HG02623 (cell line): Measurements from ENCODE around the gene AKAP8L.

Experiments
- ATAC-seq: cut with Tn5 transposase; IDR thresholded peaks from one replicate; pipeline ENCODE4 v1.9.1; 2021; ENCODE audit warnings: moderate library complexity; ENCODE audit not compliant: unreplicated experiment

Gene AKAP8L

DNA sequence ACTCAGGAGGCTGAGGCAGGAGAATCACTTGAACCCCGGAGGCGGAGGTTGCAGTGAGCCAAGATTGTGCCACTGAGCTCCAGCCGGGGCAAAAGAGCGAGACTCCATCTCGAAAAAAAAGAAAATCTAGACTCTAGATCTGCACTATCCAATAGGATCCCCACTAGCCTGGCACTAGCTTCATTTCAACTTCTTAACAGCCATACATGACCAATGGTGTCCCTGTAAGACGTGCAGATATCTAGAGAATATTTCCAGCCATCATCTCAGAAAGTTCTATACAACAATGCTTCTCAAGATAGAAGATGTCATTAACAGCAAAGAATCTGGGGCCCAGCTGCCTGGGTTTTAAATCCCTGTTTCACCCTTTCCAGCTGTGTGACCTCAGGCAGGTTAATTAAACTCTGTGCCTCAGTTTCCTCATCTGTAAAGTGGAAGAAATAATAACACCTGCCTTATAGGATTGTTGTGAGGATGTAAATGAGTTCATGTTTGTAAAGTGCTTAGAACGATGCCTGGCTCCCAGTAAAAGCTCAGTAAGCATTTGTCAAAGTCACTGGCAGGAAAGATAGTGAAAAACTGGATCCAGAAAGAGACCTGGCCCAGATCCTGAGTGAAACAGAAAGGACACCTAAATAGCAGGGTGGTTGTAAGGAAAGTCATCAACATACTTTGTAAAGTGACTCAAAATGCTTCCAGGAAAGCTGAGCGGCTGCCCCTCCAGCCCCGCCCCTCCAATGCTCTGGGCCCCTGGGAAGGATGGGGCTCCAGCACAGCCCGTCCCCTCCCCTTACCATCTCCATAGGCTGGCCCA, 17.4 kb upstream of the AKAP8L start:
- no peak for ATAC-seq

DNA sequence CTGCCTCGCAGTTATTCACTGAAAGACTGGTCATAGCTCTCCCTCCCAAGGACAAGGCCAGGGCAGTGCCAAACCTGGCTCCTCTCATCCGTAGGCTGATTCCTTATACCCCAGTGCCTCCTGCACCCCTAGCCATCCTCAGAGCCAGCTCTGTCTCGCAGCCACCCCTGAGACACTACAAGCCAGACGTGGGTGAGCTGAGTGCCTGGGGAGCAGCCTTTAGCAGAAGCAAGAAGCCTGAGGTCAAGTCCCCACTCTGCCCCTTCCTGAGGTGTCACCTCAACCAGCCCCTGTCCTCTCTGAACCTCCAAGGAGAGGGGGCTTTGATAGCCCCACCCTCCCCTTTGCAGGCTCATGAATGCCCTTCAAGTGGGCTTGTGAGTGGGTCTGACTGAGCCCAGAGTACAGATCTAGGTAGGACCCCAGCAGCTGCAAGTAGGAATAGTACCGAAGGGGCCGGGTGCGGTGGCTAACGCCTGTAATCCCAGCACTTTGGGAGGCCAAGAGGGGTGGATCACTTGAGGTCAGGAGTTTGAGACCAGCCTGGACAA, 14.8 kb upstream of the AKAP8L start:
- no peak for ATAC-seq

DNA sequence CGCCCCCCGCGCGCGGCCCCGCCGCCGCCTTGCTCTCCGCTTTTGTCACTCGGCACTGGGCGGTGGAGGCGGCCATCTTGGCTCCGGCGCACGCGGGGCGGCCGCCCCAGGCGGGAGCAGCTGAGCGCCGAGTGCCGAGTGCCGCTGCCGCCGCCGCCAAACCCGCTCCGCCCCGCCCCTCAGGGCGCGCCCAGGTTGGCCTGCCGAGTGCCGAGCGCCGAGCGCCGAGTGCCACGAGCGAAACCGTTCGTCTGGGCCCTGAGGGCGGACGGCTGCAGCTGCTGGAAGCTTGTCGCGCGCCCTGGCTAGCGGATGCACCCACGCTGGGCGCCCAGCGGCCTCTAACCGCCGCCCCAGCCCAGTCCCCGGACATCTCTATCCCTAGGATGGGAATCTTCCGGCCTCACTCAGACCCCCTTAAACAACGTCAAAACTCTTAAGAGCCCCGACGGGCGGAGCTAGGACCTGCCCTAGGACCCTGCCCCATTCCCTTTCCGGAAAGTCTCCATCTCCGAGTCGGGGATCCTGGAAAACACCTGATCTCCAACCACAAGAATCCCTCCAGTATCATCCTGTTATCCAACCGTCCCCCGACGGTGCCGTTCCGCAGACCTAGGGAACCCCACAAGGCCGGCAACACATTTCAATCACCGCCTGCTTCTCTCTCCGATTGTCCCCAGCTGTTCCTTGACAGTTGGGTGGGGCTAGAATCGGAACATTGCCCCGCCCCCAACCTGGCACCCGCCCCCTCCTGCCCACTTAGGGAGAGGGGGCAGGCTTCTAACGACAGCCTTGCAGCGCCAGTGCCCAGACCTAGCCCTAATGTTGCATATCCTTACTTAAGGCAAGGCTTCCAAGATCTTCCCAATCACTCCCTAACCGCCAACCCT, 14.1 kb upstream of the AKAP8L start:
- peak; percentile 65 for ATAC-seq

DNA sequence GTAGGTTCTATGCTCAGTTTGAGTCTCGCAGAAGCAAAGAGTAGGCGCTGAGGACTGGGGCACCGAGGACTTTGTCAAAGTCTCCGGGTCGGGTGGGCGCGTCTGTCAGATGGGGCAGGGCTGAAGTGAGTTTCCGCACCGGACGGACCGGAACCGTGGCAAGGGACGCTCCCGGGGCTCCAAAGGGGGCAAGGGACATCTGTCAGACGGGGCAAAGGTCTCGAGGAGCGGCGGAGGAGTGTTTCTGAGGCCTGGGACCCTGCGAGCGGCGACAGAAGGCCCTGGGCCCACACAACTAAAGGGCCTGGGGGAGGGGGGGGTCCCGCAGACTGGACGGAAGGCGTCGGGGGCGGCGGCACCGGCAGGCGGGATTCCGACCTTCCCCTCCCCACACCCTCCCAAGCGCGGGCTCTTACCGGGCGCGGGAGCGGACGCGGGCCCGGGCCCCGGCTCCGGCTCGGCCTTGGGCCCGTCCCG, 13.3 kb upstream of the AKAP8L start:
- ATAC-seq = no peak

DNA sequence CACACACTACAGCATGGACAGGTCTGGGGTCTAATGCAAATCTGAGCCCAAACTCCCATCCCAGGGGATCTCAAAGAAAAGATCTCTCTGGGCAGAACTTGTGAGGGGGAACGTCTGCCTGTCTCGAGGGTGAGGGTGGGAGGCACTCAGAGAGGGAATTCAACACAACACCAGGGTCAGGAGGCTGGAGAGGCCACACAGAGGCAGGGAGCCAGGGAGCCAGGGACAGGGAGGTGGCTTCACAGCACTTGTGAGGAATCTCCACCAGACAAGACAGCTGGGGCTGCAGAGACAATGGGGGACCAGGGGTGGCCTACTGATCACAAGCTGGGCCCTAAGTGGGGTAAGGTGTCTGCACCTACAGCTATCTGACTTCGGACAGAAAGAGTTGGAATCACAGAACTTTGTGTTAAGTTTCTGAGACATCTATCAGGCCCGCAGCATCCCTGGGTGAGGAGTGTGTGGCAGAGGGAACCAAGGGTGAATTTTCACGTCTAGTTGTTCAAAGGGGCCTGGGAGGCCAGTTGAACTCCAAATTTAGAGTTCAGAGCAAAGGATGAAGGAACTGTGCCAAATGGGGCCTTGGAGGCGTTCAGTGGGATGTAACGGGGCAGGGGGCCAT, 12.7 kb upstream of the AKAP8L start:
- ATAC-seq = no peak

DNA sequence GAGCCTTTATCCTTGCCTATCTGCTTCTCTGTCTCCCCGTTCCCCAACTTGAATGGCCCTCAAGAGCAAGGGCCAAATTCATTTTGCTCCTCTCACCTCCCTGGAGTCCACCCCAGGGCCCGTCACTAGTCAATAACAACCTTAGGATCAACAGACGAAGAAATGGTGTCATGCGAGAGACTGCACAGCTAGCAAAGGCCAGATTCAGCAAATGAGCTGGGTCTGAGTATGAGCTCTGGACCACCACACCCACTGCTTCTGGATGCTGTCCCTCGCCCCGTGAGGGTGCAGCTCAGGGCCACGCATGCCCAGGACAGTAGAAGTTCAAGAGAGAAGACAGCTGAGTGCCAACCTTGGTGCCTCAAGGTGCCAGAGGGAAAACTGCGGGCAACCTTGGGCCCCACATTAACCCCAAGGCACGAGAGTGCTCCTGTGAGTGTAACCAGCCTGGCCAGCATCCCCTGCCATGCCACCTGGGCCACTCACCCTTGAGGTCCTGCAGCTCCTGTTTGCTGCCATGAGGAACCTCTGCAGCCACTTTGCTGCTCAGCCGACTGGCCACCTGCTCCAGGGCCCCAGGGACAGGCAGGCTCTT, 11.8 kb upstream of the AKAP8L start:
- ATAC-seq = no peak

DNA sequence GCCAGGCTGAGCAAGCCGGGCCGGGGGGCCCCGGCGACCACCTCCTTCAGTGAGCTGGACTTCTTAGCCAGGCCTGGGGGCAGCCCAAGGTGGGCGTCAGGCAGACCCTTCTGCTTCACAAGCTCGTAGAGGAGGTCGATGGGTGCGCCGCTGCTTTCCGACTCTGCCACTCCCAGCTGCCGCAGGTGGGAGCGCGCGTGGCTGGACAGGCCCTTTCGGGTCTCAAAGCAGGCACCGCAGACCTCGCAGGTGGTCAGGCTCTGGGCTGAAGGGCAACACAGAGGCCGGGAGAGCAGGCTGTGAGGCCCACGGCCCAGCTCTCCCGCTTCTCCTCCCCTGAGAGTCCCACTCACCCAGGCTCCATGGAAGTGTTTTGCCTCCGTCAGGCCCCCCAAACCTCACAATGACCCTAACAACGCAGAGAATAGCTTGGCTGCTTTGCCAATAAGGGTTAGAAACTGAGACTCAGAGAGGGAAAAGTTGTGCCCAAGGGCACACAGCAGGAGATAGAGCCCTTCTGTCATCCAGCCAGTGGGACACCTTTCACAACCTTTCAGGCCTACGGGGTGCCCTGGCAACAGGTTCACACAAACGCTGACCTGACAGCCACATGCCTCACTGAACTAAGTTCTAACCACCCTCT, 11.2 kb upstream of the AKAP8L start:
- no peak for ATAC-seq

DNA sequence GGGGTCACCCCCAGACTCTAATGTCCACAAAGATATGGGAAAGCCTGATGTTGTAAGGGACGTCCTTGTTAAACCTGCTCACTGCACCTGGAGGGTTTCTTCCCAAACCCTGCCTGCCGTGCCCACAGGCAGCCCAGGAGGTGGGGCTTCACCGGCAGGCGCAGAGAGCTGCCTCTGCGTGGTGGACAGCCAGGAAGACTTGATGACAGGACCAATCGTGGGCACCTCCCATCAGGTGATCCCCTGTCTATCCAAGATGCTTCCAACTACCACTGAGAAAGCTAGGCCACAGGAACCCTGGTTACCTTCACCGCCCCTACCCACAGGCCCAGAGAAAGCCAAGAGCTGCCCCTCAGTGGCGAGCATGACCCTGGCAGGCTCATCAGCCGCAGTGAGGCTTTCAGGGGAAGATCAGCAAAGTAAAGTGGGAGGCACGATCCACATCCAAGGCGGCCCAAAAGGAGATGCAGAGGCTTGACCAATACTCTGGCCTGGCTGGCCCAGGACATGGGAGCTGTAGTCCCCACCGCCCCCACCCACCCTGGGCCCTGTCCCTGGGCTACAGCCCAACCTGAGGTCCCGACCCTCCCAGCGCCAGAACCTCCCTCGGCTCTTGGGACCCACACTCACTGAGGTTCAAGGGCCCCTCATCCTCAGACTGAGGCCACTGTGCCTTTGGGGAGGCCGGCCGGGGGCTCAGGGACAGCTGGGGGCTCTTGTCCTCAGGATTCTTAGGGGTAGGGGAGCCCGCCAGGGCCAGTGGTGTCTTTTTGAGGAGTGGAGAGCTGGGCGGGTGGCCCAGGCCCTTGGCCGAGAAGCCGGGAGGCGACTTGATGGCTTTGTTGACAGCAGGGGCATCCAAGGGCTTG, 10.4 kb upstream of the AKAP8L start:
- no peak for ATAC-seq

DNA sequence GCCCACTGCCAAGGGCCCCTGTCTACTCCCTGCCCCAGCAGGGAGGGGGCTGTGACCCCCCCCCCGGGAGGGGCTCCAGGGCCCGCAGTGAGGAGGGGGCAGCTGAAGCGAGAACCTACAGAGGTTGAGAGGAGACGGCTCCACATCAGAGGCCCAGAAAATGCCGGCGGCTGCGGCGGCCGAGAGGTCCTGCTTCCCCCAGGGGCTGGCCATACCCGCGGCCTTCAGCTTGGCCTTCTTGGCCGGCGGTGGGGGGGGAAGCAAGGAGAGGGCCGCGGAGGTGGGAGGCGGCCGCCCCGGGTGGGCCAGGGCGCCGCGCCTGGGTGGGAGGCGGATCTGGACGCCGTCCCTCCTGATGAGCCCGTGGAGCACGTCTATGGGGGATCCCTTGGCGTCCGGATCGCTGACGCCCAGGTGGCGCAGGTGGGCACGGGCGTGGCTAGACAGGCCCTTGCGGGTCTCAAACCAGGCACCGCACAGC, 9.2 kb upstream of the AKAP8L start:
- no peak for ATAC-seq

DNA sequence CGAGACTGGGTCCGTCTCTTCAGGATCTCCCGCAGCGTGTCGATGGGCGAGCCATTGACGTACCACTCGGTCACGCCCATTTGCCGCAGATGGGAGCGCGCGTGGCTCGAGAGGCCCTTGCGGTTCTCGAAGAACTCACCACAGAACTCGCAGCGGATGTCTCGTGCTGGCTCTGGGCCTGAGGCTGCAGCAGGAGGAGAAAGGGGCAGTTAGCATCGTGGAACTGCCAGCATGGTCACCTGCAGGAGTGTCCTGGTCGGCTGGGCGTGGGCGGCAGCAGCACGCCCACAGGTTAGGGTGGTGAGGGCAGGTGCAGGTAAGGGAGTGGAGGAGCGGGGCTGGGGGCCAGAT, 8.5 kb upstream of the AKAP8L start:
- no peak for ATAC-seq

DNA sequence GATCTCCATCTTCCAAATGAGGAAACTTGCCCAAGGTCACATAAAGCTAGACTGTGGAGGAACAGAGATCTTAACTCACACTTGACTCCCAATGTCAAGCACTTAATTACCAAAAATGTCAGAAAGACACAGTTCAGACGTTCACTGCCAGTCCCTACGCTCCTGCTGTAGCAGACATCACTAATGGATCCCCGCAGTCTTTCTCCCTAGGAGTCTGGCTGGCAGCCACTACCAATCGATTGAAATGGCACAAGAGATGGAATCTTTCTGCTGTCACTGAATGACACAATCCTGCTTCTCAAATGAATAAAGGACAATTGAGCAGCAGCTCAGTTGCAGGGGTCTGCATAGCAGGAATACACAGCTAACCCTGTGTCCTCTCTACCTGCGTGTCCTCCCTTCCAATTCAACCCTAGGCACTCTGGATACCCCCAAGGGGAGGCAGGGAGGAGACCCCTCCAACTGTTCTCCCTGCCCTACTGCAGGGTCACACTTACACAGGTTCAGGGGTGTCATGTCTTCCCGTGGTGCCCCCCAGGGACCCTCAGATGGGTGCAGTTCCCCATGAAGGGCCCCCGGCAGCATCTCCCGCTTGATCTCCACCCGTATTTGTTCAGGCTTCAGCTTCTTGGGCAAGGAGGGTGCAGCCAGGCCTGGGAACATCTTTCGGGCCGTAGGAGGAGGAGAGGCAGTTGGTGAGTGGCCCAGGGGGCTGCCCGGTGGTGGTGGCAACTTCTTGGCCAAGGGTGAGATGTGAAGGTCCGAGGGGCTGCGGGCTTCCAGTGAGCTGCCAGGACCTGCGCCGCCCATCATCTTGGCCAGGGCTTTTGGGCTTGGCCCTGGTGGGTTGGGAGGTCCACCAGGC, 7.9 kb upstream of the AKAP8L start:
- ATAC-seq = no peak

DNA sequence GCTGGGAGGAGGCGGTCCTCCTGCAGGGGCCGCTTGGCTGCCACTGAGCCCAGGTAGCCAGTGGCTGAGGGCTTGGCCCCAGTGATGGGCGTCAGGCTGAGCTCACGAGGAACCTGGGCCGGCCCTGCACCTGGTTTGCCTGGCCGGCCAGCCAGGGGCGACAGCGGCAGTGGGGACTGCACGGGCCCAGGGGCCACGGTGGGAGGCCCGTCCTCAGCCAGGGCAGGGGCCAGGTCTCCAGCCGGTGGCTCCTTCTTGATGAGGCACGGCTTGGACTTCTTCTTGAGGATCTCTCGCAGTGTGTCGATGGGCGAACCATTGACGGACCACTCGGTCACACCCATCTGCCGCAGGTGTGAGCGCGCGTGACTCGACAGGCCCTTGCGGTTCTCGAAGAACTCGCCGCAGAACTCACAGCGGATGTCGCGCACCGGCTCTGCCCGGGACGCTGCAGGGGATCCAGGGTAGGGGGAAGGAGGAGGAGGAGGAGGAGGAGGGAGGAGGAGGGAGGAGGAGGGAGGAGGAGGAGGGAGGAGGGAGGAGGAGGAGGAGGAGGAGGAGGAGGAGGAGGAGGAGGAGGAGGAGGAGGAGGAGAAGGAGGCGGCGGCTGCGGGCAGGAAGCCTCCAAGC, 6.6 kb upstream of the AKAP8L start:
- ATAC-seq = no peak

DNA sequence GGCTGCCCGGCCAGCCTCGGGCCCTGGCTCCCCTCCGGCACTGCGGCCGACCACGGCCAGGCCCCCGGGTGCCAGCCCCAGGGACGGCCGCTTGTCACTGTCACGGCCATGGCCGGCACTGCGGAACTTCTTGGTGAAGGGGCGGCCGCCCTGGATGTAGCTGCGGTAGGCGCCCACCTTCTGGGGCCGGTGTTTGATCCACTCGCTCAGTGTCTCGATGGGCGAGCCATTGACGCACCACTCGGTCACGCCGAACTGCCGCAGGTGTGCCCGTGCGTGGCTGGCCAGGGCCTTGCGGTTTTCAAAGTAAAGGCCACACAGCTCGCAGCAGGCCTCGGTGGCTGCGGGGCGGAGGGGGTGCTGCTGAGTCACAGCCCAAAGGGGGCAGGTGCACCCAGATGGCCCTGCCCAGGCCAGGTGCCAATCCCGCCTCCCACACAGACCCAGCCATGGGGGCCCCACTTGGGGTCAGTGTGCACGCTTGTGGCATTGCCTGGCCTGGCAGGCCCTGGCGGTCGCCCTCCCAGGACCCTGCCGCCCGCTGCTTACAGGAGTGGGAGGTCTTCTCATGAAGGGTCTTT, 6.0 kb upstream of the AKAP8L start:
- no peak for ATAC-seq

DNA sequence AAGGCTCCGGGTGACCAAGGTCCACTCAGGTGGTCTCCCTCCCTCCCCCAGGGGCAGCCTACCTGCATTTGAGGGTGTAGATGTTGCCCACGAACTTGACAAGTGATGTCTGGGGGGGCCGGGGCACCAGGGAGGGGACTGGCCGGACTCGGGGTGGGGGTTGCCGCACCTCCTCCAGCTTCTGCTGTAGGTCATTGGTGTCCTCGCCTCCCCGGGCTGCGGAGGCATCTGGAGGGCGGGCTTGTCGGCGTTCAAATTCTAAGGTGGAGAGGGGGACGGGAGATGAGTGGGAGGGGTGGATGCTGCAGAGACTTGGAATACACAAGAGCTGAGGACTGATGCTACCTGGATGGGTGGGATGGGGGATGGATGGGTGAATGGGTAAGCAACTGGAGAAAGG, 5.3 kb upstream of the AKAP8L start:
- ATAC-seq = no peak

DNA sequence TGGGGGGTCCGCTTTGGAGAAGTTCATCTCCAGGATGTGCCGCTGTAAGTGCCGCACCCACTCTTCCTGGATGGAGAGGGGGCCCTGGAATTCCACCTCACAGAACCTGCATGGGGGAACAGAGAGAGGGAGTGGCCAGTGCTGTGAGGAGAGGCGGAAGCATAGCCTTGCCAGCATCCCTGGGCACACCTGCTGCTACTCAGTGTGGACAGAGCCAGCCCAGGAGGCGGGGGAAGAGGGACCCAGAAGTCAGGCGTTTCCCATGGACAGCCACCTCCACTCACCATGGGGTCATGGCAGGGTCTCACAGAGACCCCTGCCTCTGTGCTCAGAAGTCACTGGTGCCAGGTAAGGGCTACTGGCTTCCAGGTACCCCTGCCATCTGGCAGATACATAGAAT, 4.3 kb upstream of the AKAP8L start:
- no peak for ATAC-seq

DNA sequence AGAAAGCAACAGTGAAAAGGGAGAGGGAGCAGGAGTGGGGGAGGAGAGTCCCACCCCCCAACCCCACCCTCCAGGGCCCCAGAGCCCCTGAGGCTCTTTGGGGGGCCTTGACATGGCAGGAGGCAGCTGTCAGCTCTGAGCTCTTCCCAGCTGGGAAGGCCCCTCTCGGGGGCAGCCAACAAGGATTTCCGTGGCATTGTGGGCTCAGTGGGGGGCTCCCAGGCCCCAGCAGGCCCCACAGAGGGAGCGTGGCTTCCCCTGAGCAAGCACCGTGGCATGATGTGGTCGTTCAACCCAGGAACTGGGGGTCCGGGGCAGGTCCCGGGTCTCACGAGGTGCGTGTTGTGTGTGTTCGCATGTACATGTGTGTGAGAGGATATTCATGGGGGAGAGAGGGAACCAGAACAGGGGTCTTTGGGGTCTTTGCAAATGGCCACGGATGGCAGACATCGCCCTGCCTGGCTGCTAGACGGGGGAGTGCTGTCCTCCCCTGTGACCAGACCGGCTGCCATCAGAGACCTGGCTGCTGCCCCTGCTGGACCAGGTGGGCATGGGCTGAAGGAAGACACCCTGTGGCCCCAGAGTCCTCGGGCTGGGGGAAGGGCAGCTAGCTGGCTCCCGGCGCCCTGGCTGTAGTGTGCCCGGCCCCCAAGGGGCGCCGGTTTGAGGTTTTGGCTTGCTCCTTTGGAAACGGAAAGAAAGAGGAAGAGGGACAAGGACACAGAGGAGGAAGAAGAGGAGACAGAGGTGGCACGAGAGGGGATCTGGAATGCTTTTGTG, 3.7 kb upstream of the AKAP8L start:
- no peak for ATAC-seq

DNA sequence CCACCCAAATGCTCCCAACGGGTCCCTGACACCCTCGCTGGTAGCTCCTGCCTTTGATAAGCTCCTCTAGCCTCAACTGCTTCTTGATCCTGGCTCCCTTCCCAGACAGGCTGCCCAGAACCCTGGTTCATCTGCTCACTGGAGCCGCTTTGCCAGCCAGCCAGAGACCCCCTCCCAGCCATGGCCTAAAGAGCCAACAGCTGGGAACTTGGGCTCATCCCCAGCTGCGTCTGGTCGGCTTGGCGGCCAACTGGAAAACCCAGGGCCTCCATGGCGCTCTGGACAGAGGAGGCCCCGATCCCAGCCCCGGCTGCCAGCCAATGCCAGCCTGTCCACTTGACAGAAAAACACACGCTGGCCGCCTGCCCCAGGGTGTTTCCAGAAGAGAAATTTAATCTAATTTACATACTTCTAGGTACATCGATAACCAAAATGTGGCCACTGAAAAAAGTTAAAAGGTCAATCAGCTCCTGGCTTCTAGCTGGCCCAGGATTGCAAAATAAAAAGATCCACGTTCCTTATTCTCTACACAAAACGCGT, 3.0 kb upstream of the AKAP8L start:
- no peak for ATAC-seq
